ENCODE data around the gene KIF26B. TPM values are rescaled to one million over a fixed set of nuclear protein-coding genes. Genes with fewer than 3 reads are reported as not detected.
"Not testable (repeated sequence)": the region's sequence is repeated elsewhere in the genome, so short reads cannot be mapped to it uniquely, and the experiment has no call there.

KIF26B gene
- total RNA-seq, 4 donors from 2014 or later, result 0.90 to 2.0 (median 1.5) TPM

- Histone ChIP-seq H3K36me3 (no peaks in the 10 kb centered on the region), H3K4me1 (peaks cover 0 to 7% (median 0%) of the 10 kb centered on the region in 4 donors), H3K4me3 (no peak overlapping the region), H3K27ac (no peak overlapping the region), H3K27me3 (no peaks in the 10 kb centered on the region), H3K9me3 (no peaks in the 10 kb centered on the region)
- 89 to 92% methylated on average over 9 of the region's 9 CpGs for WGBS, 2 donors
- TF ChIP-seq CTCF (IDR thresholded peaks at IDR 0.05) (no peak), EP300 (IDR thresholded peaks at IDR 0.05) (no peak), POLR2A (IDR thresholded peaks at IDR 0.05) (no peak)
- DNase-seq (ENCODE audit: low spot score in 2 of 2), result no peak
Observed at GRCh38 chr1:245313576-245313975, 158.8 kb downstream of the KIF26B start.

GRCh38 chr1:245316784-245317183, 162.0 kb downstream of the KIF26B start:
- H3K27ac ChIP-seq, result no peak overlapping the region
- no peak for DNase-seq (ENCODE audit: low spot score in 2 of 2)
- TF ChIP-seq POLR2A (IDR thresholded peaks at IDR 0.05) (no peak), EP300 (IDR thresholded peaks at IDR 0.05) (no peak), CTCF (IDR thresholded peaks at IDR 0.05) (no peak)
- H3K4me1 ChIP-seq, result no peaks in the 10 kb centered on the region
- no peak overlapping the region for H3K4me3 ChIP-seq
- no peaks in the 10 kb centered on the region for H3K36me3 ChIP-seq
- 72 to 81% methylated on average over 6 of the region's 6 CpGs for WGBS, 2 donors
- H3K9me3 ChIP-seq, result no peaks in the 10 kb centered on the region
- no peaks in the 10 kb centered on the region for H3K27me3 ChIP-seq

GRCh38 chr1:245317217-245317616, 162.4 kb downstream of the KIF26B start:
- 63 to 65% methylated on average over 5 of the region's 5 CpGs for WGBS, 2 donors
- no peak for DNase-seq (ENCODE audit: low spot score in 2 of 2)
- Histone ChIP-seq H3K27me3 (no peaks in the 10 kb centered on the region), H3K9me3 (no peaks in the 10 kb centered on the region), H3K4me1 (no peaks in the 10 kb centered on the region), H3K4me3 (no peak overlapping the region), H3K27ac (no peak overlapping the region), H3K36me3 (no peaks in the 10 kb centered on the region)
- TF ChIP-seq EP300 (IDR thresholded peaks at IDR 0.05) (no peak), CTCF (IDR thresholded peaks at IDR 0.05) (no peak)

GRCh38 chr1:245319094-245319493, 164.3 kb downstream of the KIF26B start:
- Histone ChIP-seq H3K9me3 (no peaks in the 10 kb centered on the region), H3K4me3 (no peak overlapping the region), H3K4me1 (no peaks in the 10 kb centered on the region), H3K36me3 (no peaks in the 10 kb centered on the region), H3K27me3 (no peaks in the 10 kb centered on the region), H3K27ac (no peak overlapping the region)
- WGBS, 2 donors, result 41 to 49% methylated on average over 4 of the region's 4 CpGs
- DNase-seq (ENCODE audit: low spot score in 2 of 2), result no peak
- no peak for TF ChIP-seq POLR2A (IDR thresholded peaks at IDR 0.05)
- TF ChIP-seq EP300 (IDR thresholded peaks at IDR 0.05), result no peak
- TF ChIP-seq CTCF (IDR thresholded peaks at IDR 0.05), result no peak

GRCh38 chr1:245322673-245323072, 167.9 kb downstream of the KIF26B start:
- 65 to 70% methylated on average over 4 of the region's 4 CpGs for WGBS, 2 donors
- H3K4me3 ChIP-seq, result no peak overlapping the region
- H3K36me3 ChIP-seq, result no peaks in the 10 kb centered on the region
- DNase-seq (ENCODE audit: low spot score in 2 of 2), result no peak
- H3K27ac ChIP-seq, result no peak overlapping the region
- no peaks in the 10 kb centered on the region for H3K27me3 ChIP-seq
- no peaks in the 10 kb centered on the region for H3K4me1 ChIP-seq
- TF ChIP-seq CTCF (IDR thresholded peaks at IDR 0.05), result no peak
- no peak for TF ChIP-seq EP300 (IDR thresholded peaks at IDR 0.05)
- TF ChIP-seq POLR2A (IDR thresholded peaks at IDR 0.05), result no peak
- H3K9me3 ChIP-seq, result no peaks in the 10 kb centered on the region

- 90% methylated on average over 2 of the region's 2 CpGs for WGBS, 2 donors
- H3K36me3 ChIP-seq, result not testable (repeated sequence)
Observed at GRCh38 chr1:245323765-245324164, 169.0 kb downstream of the KIF26B start.

More at GRCh38 chr1:245323765-245324164, 169.0 kb downstream of the KIF26B start:
- H3K27ac ChIP-seq; H3K4me1 ChIP-seq; DNase-seq (ENCODE audit: low spot score in 2 of 2); H3K4me3 ChIP-seq; H3K9me3 ChIP-seq; H3K27me3 ChIP-seq: not testable (repeated sequence)

All from tibial nerve (tissue), 4 donors.